Measurements from ENCODE around the gene RPS27. TPM values are rescaled to one million over a fixed set of nuclear protein-coding genes. Genes with fewer than 3 reads are reported as not detected.

RPS27 gene
- polyA plus RNA-seq, 1 donor from 2014 or later: 2,235 TPM

GRCh38 chr1:153945795-153946621 is 44.6 kb upstream of the RPS27 start:
- H3K9ac ChIP-seq (ENCODE audit: low read length): peak overlapping the region; percentile 79
- H3F3A ChIP-seq (ENCODE audit: insufficient read depth, low read length, poor library complexity, severe bottlenecking): no peaks in the 10 kb centered on the region
- H3K79me2 ChIP-seq (replicated peaks; ENCODE audit: insufficient read depth, low read length): peaks cover 4% of the 10 kb centered on the region
- no peaks in the 10 kb centered on the region for H4K20me1 ChIP-seq (ENCODE audit: insufficient read depth)
- peak overlapping the region; percentile 85 for H3K4me3 ChIP-seq (ENCODE audit: low read length)
- no peaks in the 10 kb centered on the region for H3K27me3 ChIP-seq (ENCODE audit: insufficient read depth, low read depth, low read length)
- H3K9me2 ChIP-seq (ENCODE audit: insufficient read depth, low read length): no peaks in the 10 kb centered on the region
- H3K36me3 ChIP-seq (ENCODE audit: insufficient read depth, low read length): no peaks in the 10 kb centered on the region
- TF ChIP-seq POLR2AphosphoS5 (IDR thresholded peaks at IDR 0.05) (peak; percentile 28), MXI1 (conservative IDR thresholded peaks at IDR 0.05; ENCODE audit: poor library complexity, severe bottlenecking) (peak; percentile 51), TAF1 (IDR thresholded peaks at IDR 0.05; ENCODE audit: low read depth) (no peak)
- peak overlapping the region; percentile 18 for H2AFZ ChIP-seq (ENCODE audit: low read depth, low read length)
- H3K27ac ChIP-seq (ENCODE audit: low read length): peak overlapping the region; percentile 47
- H3K4me2 ChIP-seq (ENCODE audit: low read length): peak overlapping the region; percentile 67
- no peaks in the 10 kb centered on the region for H3K9me3 ChIP-seq (ENCODE audit: low read length)

DNA sequence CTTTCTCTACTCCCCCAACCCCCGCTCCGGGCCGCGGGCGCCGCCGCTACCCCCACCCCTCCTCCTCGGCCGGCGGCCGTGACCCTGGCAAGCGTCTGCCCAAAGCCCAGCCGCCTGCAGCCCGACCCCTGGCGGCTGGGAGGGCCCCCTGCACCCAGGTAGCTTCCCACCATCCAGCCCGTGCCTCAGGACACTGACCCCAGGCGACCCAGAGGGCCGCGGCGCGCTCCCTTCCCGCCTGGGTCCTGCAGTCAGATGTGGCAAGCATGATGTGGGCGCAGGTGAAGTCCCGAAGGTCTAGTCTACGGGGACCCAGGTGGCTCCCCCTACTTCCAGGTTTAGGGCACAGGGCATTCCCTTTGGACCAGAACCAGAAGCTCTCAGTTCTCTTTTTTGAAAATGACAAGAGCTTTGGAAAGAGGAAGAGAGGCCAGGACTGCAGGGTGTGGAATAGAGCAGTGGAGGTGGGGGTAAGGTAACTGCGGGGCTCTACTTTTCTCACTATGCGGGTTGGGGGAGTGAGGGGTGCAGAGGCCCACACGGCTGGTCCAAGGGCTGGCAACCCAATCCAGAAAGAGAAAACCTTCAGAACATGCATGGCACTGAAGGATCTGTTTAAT is 43.8 kb upstream of the RPS27 start, which contains the start of gene DENND4B:
DENND4B (minus strand) TSS at position 97 of the 620 bp plus-strand sequence. CDS start 2,344 bp downstream, outside the sequence.
- peak within 1 kb of the TSS; percentile 85 for H3K4me3 ChIP-seq (ENCODE audit: low read length)
- H3K9me3 ChIP-seq (ENCODE audit: low read length): no peaks in the 10 kb centered on the region
- H3K27ac ChIP-seq (ENCODE audit: low read length): peak within 1 kb of the TSS; percentile 47
- no peaks in the 10 kb centered on the region for H3K36me3 ChIP-seq (ENCODE audit: insufficient read depth, low read length)
- TF ChIP-seq SMC3 (conservative IDR thresholded peaks at IDR 0.05; ENCODE audit: poor library complexity): peak; percentile 75
- TF ChIP-seq CTCF (IDR thresholded peaks at IDR 0.05; ENCODE audit: poor library complexity, severe bottlenecking): peak; percentile 82
- no peak for TF ChIP-seq REST (IDR thresholded peaks at IDR 0.05; ENCODE audit: borderline replicate concordance)
- TF ChIP-seq MXI1 (conservative IDR thresholded peaks at IDR 0.05; ENCODE audit: poor library complexity, severe bottlenecking): no peak
- peak; percentile 62 for TF ChIP-seq RAD21 (conservative IDR thresholded peaks at IDR 0.05)
- H4K20me1 ChIP-seq (ENCODE audit: insufficient read depth): no peaks in the 10 kb centered on the region
- peaks cover 4% of the 10 kb centered on the region for H3K79me2 ChIP-seq (replicated peaks; ENCODE audit: insufficient read depth, low read length)
- H2AFZ ChIP-seq (ENCODE audit: low read depth, low read length): peak within 1 kb of the TSS; percentile 18
- H3K27me3 ChIP-seq (ENCODE audit: insufficient read depth, low read depth, low read length): no peaks in the 10 kb centered on the region
- no peaks in the 10 kb centered on the region for H3K9me2 ChIP-seq (ENCODE audit: insufficient read depth, low read length)
- peak within 1 kb of the TSS; percentile 67 for H3K4me2 ChIP-seq (ENCODE audit: low read length)
- no peaks in the 10 kb centered on the region for H3F3A ChIP-seq (ENCODE audit: insufficient read depth, low read length, poor library complexity, severe bottlenecking)
- peak within 1 kb of the TSS; percentile 79 for H3K9ac ChIP-seq (ENCODE audit: low read length)

Data from neural cell (in vitro differentiated cells).